Subcutaneous adipose tissue (tissue), 4 donors: ENCODE data around the gene LRRFIP1. TPM values are rescaled to one million over a fixed set of nuclear protein-coding genes. Genes with fewer than 3 reads are reported as not detected.

Experiments
- CTCF ChIP-seq: fragments of 450-650 bp; IDR thresholded peaks from one replicate; pipeline ENCODE4 v1.5.1; 2016; ENCODE audit warnings: low read depth, mild to moderate bottlenecking, control low read depth, antibody characterized with exemption, moderate library complexity
- total RNA-seq, 4 donors: library from RNA; depleted of rRNA; stranded (reverse); fragments of >200 nt; gene quantifications; one replicate each; pipeline ENCODE4 v1.1.0, GENCODE V29; 2016

LRRFIP1 gene
- total RNA-seq, 4 donors from 2014 or later, result 85.4 to 130 (median 99.6) TPM

GRCh38 chr2:237732790-237733381, 105.5 kb downstream of the LRRFIP1 start:
- TF ChIP-seq CTCF, result no peak

- TF ChIP-seq CTCF, result no peak
Measured at GRCh38 chr2:237733677-237734300, 106.4 kb downstream of the LRRFIP1 start.

- TF ChIP-seq CTCF, result no peak
Measured at GRCh38 chr2:237734905-237735623, 107.7 kb downstream of the LRRFIP1 start.

GRCh38 chr2:237735798-237736197, 108.4 kb downstream of the LRRFIP1 start:
- no peak for TF ChIP-seq CTCF

- no peak for TF ChIP-seq CTCF
Measured at GRCh38 chr2:237736783-237737182, 109.4 kb downstream of the LRRFIP1 start.

GRCh38 chr2:237737196-237737865, 109.9 kb downstream of the LRRFIP1 start:
- TF ChIP-seq CTCF, result no peak

- no peak for TF ChIP-seq CTCF
Measured at GRCh38 chr2:237738255-237738654, 110.9 kb downstream of the LRRFIP1 start.
